Natural killer cell treated with Interleukin-12 subunit alpha and Interleukin-12 subunit beta and Interleukin-15 and Interleukin-18, amount 100 ng/mL, for 72 hours (primary cell): ENCODE results near the gene P2RX6. TPM values are rescaled to one million over a fixed set of nuclear protein-coding genes. Genes with fewer than 3 reads are reported as not detected.
"Not testable (repeated sequence)": the region's sequence is repeated elsewhere in the genome, so short reads cannot be mapped to it uniquely, and the experiment has no call there.

Experiments
- ATAC-seq, 2 donors: fragments of 150-1000 bp; cut with Tn5 transposase in 1 of 2; sonication (Bioruptor Pico), chemical (Tn5 transposase) in 1 of 2; 2 replicates each; pipeline ENCODE4 v1.10.0; 2021
- DNase-seq: peaks from one replicate; pipeline ENCODE4 v3.0.0; 2022; ENCODE audit warnings: low spot score
- H3K27ac Mint-ChIP-seq, 2 donors: 1 replicate in 1 of 2; 2 replicates in 1 of 2; pipeline ENCODE4 v1.8.0; 2022; ENCODE audit warnings: mixed read lengths in 2 of 2, mild to moderate bottlenecking in 1 of 2, moderate library complexity in 1 of 2
- H3K27me3 Mint-ChIP-seq, 2 donors: 1 replicate in 1 of 2; 2 replicates in 1 of 2; pipeline ENCODE4 v1.8.0; 2022; ENCODE audit warnings: mixed read lengths in 2 of 2
- H3K36me3 Mint-ChIP-seq: one replicate; pipeline ENCODE4 v1.8.0; 2022; ENCODE audit warnings: mixed read lengths
- H3K4me1 Mint-ChIP-seq, 2 donors: 1 replicate in 1 of 2; 2 replicates in 1 of 2; pipeline ENCODE4 v1.8.0; 2022; ENCODE audit warnings: low read depth in 2 of 2, mixed read lengths in 2 of 2, mild to moderate bottlenecking in 1 of 2
- H3K4me3 Mint-ChIP-seq: one replicate; pipeline ENCODE4 v1.8.0; 2022; ENCODE audit warnings: mixed read lengths
- H3K9me3 Mint-ChIP-seq: 2 replicates; pipeline ENCODE4 v1.8.0; 2022; ENCODE audit warnings: mixed read lengths
- total RNA-seq, 2 donors: library from RNA; stranded (reverse); gene quantifications; one replicate each; pipeline ENCODE4 v1.2.3, GENCODE V29; 2022

Gene P2RX6
- total RNA-seq, 2 donors from 2014 or later, result not detected

GRCh38 chr22:21067075-21067900, 52.3 kb downstream of the P2RX6 start:
- H3K27ac Mint-ChIP-seq, result no peak overlapping the region
- H3K9me3 Mint-ChIP-seq, result no peaks in the 10 kb centered on the region
- H3K27me3 Mint-ChIP-seq, result peaks cover 3 to 7% of the 10 kb centered on the region in 2 donors
- H3K4me1 Mint-ChIP-seq, result no peaks in the 10 kb centered on the region
- H3K36me3 Mint-ChIP-seq, result no peaks in the 10 kb centered on the region
- H3K4me3 Mint-ChIP-seq, result no peak overlapping the region
- ATAC-seq (no peak), DNase-seq (no peak)

- Mint-ChIP-seq H3K4me3 (no peak overlapping the region), H3K4me1 (no peaks in the 10 kb centered on the region), H3K27ac (no peak overlapping the region), H3K9me3 (no peaks in the 10 kb centered on the region), H3K27me3 (peaks cover 3 to 7% of the 10 kb centered on the region in 2 donors), H3K36me3 (no peaks in the 10 kb centered on the region)
- ATAC-seq, result no peak
- no peak for DNase-seq
These were observed 53.1 kb downstream of the P2RX6 start for GRCh38 chr22:21067901-21068680.

DNA sequence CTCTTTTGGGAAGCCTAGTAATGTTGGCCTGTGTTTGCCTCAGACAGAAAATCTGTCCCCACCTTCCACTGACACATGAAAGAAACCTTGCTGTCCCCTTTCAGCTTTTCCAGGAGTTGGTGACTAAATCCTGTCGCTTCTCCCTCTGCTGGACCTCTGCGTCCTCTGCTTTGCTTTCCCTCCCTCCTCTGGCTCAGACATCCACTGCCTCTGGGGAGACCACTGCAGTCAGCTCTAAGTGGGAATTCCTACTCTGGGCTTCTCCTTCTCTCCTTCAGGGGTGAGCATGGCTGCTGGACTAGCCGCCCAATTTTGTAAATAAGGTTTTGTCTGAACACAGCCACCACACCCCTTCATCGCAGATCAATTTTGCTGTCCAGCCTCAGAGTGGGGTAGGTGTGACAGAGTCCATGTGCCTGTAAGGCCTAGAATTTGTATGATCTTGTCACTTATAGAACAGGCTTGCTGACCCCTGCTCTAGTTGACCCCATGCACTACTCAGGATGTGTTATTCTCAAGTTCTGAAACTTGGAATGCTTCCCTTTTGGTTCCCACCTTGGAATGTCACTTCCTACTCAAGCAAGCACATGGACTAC, 53.8 kb downstream of the P2RX6 start:
- Mint-ChIP-seq H3K9me3 (no peaks in the 10 kb centered on the region), H3K4me3 (no peak overlapping the region), H3K27ac (no peak overlapping the region)

DNA sequence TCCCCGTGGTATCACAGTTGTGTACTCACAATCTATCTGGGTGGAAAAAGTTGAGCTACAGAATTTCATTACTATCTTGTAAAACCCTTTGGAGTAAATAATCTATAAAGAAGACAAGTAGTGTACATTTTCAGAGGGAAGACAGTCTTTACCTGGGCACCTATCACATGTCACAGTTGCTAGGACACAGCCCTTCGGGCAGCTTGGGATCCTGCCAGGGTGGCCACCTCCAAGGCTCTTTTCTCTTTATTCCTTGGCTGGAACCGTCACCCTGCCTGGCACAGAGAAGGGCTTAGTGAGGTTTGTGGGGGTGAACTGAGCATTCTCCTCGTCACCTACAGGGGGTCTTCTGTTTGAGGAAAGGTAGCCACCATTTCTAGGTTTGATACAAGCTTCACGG, 54.4 kb downstream of the P2RX6 start:
- no peaks in the 10 kb centered on the region for H3K4me1 Mint-ChIP-seq
- no peak for ATAC-seq
- H3K4me3 Mint-ChIP-seq, result no peak overlapping the region
- peaks cover 3 to 7% of the 10 kb centered on the region in 2 donors for H3K27me3 Mint-ChIP-seq
- DNase-seq, result no peak
- no peaks in the 10 kb centered on the region for H3K9me3 Mint-ChIP-seq
- no peak overlapping the region for H3K27ac Mint-ChIP-seq
- H3K36me3 Mint-ChIP-seq, result no peaks in the 10 kb centered on the region

More for the DNA sequence above, 53.8 kb downstream of the P2RX6 start:
- Mint-ChIP-seq H3K27me3 (peaks cover 3 to 7% of the 10 kb centered on the region in 2 donors), H3K36me3 (no peaks in the 10 kb centered on the region), H3K4me1 (no peaks in the 10 kb centered on the region)
- ATAC-seq (no peak), DNase-seq (no peak)

- no peaks in the 10 kb centered on the region for H3K4me1 Mint-ChIP-seq
- H3K4me3 Mint-ChIP-seq, result no peak overlapping the region
- no peak for DNase-seq
- no peaks in the 10 kb centered on the region for H3K27me3 Mint-ChIP-seq
- no peaks in the 10 kb centered on the region for H3K36me3 Mint-ChIP-seq
- H3K9me3 Mint-ChIP-seq, result no peaks in the 10 kb centered on the region
- no peak overlapping the region for H3K27ac Mint-ChIP-seq
- no peak for ATAC-seq
These were observed 56.0 kb downstream of the P2RX6 start for GRCh38 chr22:21070690-21071615.

GRCh38 chr22:21071796-21072195, 56.8 kb downstream of the P2RX6 start:
- H3K4me1 Mint-ChIP-seq, DNase-seq, H3K27ac Mint-ChIP-seq, H3K27me3 Mint-ChIP-seq, H3K4me3 Mint-ChIP-seq, ATAC-seq, H3K36me3 Mint-ChIP-seq, H3K9me3 Mint-ChIP-seq: not testable (repeated sequence)

DNA sequence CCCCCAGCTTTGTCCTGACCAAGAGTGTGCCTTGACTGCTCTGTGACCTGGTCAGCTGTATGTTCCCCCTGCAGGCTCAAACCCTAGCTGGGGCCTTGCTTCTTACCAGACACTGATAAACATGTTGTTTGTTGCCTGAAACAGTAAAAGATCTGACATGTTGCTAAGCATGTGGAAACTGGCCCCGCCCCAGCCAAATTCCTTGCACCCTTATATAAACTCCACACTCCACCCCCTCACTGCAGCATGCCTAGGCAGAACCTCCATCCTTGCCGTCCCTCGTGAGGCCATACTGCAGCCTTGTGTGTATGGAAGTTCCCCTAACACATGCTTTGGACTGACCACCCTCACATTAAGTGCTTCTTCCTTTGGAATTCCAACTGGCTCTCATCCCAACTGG, 58.1 kb downstream of the P2RX6 start:
- Mint-ChIP-seq H3K4me1 (no peaks in the 10 kb centered on the region), H3K27ac (no peak overlapping the region), H3K27me3 (no peaks in the 10 kb centered on the region), H3K36me3 (no peaks in the 10 kb centered on the region), H3K9me3 (no peaks in the 10 kb centered on the region), H3K4me3 (no peak overlapping the region)
- ATAC-seq (no peak), DNase-seq (no peak)

GRCh38 chr22:21073482-21073881, 58.5 kb downstream of the P2RX6 start:
- Mint-ChIP-seq H3K27me3 (no peaks in the 10 kb centered on the region), H3K27ac (no peak overlapping the region), H3K4me3 (no peak overlapping the region), H3K4me1 (no peaks in the 10 kb centered on the region), H3K36me3 (no peaks in the 10 kb centered on the region), H3K9me3 (no peaks in the 10 kb centered on the region)
- ATAC-seq (no peak), DNase-seq (no peak)

- no peak for DNase-seq
- no peaks in the 10 kb centered on the region for H3K36me3 Mint-ChIP-seq
- ATAC-seq, result no peak
- H3K27me3 Mint-ChIP-seq, result no peaks in the 10 kb centered on the region
- H3K4me3 Mint-ChIP-seq, result no peak overlapping the region
- H3K4me1 Mint-ChIP-seq, result no peaks in the 10 kb centered on the region
- no peak overlapping the region for H3K27ac Mint-ChIP-seq
- H3K9me3 Mint-ChIP-seq, result no peaks in the 10 kb centered on the region
These were observed 59.2 kb downstream of the P2RX6 start for GRCh38 chr22:21074102-21074715.

GRCh38 chr22:21075516-21076138, 60.7 kb downstream of the P2RX6 start:
- H3K4me1 Mint-ChIP-seq, result no peaks in the 10 kb centered on the region
- H3K9me3 Mint-ChIP-seq, result no peaks in the 10 kb centered on the region
- DNase-seq (no peak), ATAC-seq (no peak)
- H3K4me3 Mint-ChIP-seq, result no peak overlapping the region
- H3K27me3 Mint-ChIP-seq, result no peaks in the 10 kb centered on the region
- H3K36me3 Mint-ChIP-seq, result no peaks in the 10 kb centered on the region
- H3K27ac Mint-ChIP-seq, result no peak overlapping the region

- Mint-ChIP-seq H3K27ac (no peak overlapping the region), H3K4me1 (no peaks in the 10 kb centered on the region), H3K27me3 (no peaks in the 10 kb centered on the region), H3K36me3 (no peaks in the 10 kb centered on the region), H3K9me3 (no peaks in the 10 kb centered on the region), H3K4me3 (no peak overlapping the region)
- no peak for DNase-seq
- no peak for ATAC-seq
These were observed 62.1 kb downstream of the P2RX6 start for GRCh38 chr22:21076912-21077625.
